Measurements from ENCODE around the gene CDH7. TPM values are rescaled to one million over a fixed set of nuclear protein-coding genes. Genes with fewer than 3 reads are reported as not detected.

Gene CDH7
- total RNA-seq, 1 experiment from 2014 or later = 6.1 TPM

GRCh38 chr18:65897292-65897691, 146.5 kb downstream of the CDH7 start:
- Histone ChIP-seq H3K4me1 (ENCODE audit: insufficient read depth, low read length) (peaks cover 13% of the 10 kb centered on the region; the same call in 1 of the 2 replicates), H3K9ac (ENCODE audit: low read length) (no peak overlapping the region), H3K4me2 (ENCODE audit: low read length) (no peak overlapping the region), H2AFZ (ENCODE audit: low read length) (no peak overlapping the region), H3K9me2 (replicated peaks; ENCODE audit: low read length) (no peaks in the 10 kb centered on the region), H3K27ac (ENCODE audit: low read length) (no peak overlapping the region), H3K9me3 (ENCODE audit: low read length) (no peaks in the 10 kb centered on the region), H4K20me1 (ENCODE audit: low read length) (no peaks in the 10 kb centered on the region), H3K4me3 (ENCODE audit: low read length) (no peak overlapping the region), H3K79me2 (ENCODE audit: low read length) (no peaks in the 10 kb centered on the region), H3F3A (ENCODE audit: low read length, unreplicated experiment) (no peaks in the 10 kb centered on the region), H3K27me3 (ENCODE audit: low read length) (no peaks in the 10 kb centered on the region), H3K36me3 (ENCODE audit: low read depth, low read length) (no peaks in the 10 kb centered on the region)
- DNase-seq = no peak
- no TSS peak for BruUV-seq (replicated peaks)
- TF ChIP-seq EZH2phosphoT487 (IDR thresholded peaks at IDR 0.05; ENCODE audit: borderline replicate concordance, low read length) (no peak), EZH2 (IDR thresholded peaks at IDR 0.05; ENCODE audit: low read length, unreplicated experiment) (no peak)
- TF ChIP-seq, protein P1, sequence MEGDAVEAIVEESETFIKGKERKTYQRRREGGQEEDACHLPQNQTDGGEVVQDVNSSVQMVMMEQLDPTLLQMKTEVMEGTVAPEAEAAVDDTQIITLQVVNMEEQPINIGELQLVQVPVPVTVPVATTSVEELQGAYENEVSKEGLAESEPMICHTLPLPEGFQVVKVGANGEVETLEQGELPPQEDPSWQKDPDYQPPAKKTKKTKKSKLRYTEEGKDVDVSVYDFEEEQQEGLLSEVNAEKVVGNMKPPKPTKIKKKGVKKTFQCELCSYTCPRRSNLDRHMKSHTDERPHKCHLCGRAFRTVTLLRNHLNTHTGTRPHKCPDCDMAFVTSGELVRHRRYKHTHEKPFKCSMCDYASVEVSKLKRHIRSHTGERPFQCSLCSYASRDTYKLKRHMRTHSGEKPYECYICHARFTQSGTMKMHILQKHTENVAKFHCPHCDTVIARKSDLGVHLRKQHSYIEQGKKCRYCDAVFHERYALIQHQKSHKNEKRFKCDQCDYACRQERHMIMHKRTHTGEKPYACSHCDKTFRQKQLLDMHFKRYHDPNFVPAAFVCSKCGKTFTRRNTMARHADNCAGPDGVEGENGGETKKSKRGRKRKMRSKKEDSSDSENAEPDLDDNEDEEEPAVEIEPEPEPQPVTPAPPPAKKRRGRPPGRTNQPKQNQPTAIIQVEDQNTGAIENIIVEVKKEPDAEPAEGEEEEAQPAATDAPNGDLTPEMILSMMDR (conservative IDR thresholded peaks at IDR 0.05; ENCODE audit: low read depth, low read length) = no peak
- intact Hi-C loops (cut with micrococcal nuclease) = no loop called here
- ChIA-PET CTCF (no interaction called here), POLR2A (ENCODE audit: unreplicated experiment) (no interaction called here)
- ATAC-seq = no peak

- ATAC-seq = peak; percentile 81
- Histone ChIP-seq H3K9me2 (replicated peaks; ENCODE audit: low read length) (no peaks in the 10 kb centered on the region), H3K4me3 (ENCODE audit: low read length) (no peak overlapping the region), H3F3A (ENCODE audit: low read length, unreplicated experiment) (no peaks in the 10 kb centered on the region), H3K4me2 (ENCODE audit: low read length) (peak overlapping the region; percentile 55), H3K27ac (ENCODE audit: low read length) (peak overlapping the region; percentile 71), H3K9me3 (ENCODE audit: low read length) (no peaks in the 10 kb centered on the region), H3K27me3 (ENCODE audit: low read length) (no peaks in the 10 kb centered on the region), H3K79me2 (ENCODE audit: low read length) (no peaks in the 10 kb centered on the region), H2AFZ (ENCODE audit: low read length) (no peak overlapping the region), H3K36me3 (ENCODE audit: low read depth, low read length) (no peaks in the 10 kb centered on the region), H3K9ac (ENCODE audit: low read length) (no peak overlapping the region), H3K4me1 (ENCODE audit: insufficient read depth, low read length) (peaks cover 20% of the 10 kb centered on the region), H4K20me1 (ENCODE audit: low read length) (no peaks in the 10 kb centered on the region)
- TF ChIP-seq EZH2phosphoT487 (IDR thresholded peaks at IDR 0.05; ENCODE audit: borderline replicate concordance, low read length) (no peak), EZH2 (IDR thresholded peaks at IDR 0.05; ENCODE audit: low read length, unreplicated experiment) (no peak)
- peak; percentile 54 for DNase-seq
- CTCF ChIA-PET = no interaction called here
- BruUV-seq (replicated peaks) = no TSS peak
- intact Hi-C loops (cut with micrococcal nuclease) = no loop called here
- POLR2A ChIA-PET (ENCODE audit: unreplicated experiment) = interaction anchor here (0.5 to 0.7 kb wide), 2 partner anchors 9 to 68 kb away, joined by 3 to 8 read pairs; no protein-coding TSS in a partner anchor
Observed at GRCh38 chr18:65901522-65901921, 150.7 kb downstream of the CDH7 start.

- TF ChIP-seq, protein P1 (conservative IDR thresholded peaks at IDR 0.05; ENCODE audit: low read depth, low read length) = no peak
- intact Hi-C loops (cut with micrococcal nuclease) = loop anchor here (1.0 to 2.0 kb wide), 2 partner anchors 84 to 138 kb away; no protein-coding TSS in a partner anchor
- H3K4me2 ChIP-seq (ENCODE audit: low read length) = peak overlapping the region; percentile 23
- ChIA-PET CTCF (no interaction called here), POLR2A (ENCODE audit: unreplicated experiment) (no interaction called here)
- no peaks in the 10 kb centered on the region for H3K9me3 ChIP-seq (ENCODE audit: low read length)
- DNase-seq = peak; percentile 83
- H3K9me2 ChIP-seq (replicated peaks; ENCODE audit: low read length) = no peaks in the 10 kb centered on the region
- no peaks in the 10 kb centered on the region for H4K20me1 ChIP-seq (ENCODE audit: low read length)
- peak overlapping the region; percentile 21 for H2AFZ ChIP-seq (ENCODE audit: low read length)
- peak; percentile 90 for ATAC-seq
- BruUV-seq (replicated peaks) = no TSS peak
- H3K9ac ChIP-seq (ENCODE audit: low read length) = peak overlapping the region; percentile 29
- peaks cover 22% of the 10 kb centered on the region for H3K4me1 ChIP-seq (ENCODE audit: insufficient read depth, low read length)
- H3K27ac ChIP-seq (ENCODE audit: low read length) = peak overlapping the region; percentile 82
- H3K36me3 ChIP-seq (ENCODE audit: low read depth, low read length) = no peaks in the 10 kb centered on the region
- no peak overlapping the region for H3K4me3 ChIP-seq (ENCODE audit: low read length)
- no peaks in the 10 kb centered on the region for H3K27me3 ChIP-seq (ENCODE audit: low read length)
- no peaks in the 10 kb centered on the region for H3F3A ChIP-seq (ENCODE audit: low read length, unreplicated experiment)
- H3K79me2 ChIP-seq (ENCODE audit: low read length) = no peaks in the 10 kb centered on the region
Observed at GRCh38 chr18:65906621-65907034, 155.8 kb downstream of the CDH7 start.

Data from PC-3 (cell line).